ENCODE data around the gene AOX1. TPM values are rescaled to one million over a fixed set of nuclear protein-coding genes. Genes with fewer than 3 reads are reported as not detected.

Gene AOX1
- total and polyA plus RNA-seq, 2 of the 8 experiments (the other 6 are each of a cell fraction or from before 2014, with no cell fraction given) = 5.6 to 8.3 TPM

DNA sequence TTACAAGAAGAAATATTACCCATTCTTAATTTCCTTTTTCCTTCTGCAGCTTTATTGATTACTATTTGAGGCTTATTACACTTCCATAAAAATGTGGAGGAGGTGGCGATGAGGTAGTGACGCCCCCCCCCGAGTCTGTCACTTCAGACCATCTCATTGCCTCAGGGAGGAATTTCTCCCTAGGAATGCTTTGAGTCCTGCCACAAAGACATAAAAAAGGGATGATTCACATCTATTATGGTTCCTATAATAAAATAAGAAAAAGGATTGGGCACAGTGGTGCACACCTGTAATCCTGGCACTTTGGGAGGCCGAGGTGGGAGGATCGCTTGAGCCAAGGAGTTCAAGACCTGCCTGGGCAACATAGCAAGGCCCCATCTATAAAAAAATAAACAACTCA, 93.7 kb downstream of the AOX1 start:
- Histone ChIP-seq H2AFZ (ENCODE audit: low read length) (no peak overlapping the region), H4K8ac (ENCODE audit: extremely low read depth, insufficient read depth, low read length) (no peak overlapping the region), H3K4me2 (ENCODE audit: insufficient read depth in 1 of 2, low read depth in 2 of 2, low read length in 2 of 2) (no peak overlapping the region), H3K9ac (replicated peaks in 1 of 4; ENCODE audit: extremely low read depth in 1 of 4, low read depth in 3 of 4, low read length in 3 of 4) (no peak overlapping the region), H4K20me1 (replicated peaks in 1 of 2; ENCODE audit: control insufficient read depth in 1 of 2, insufficient read depth in 2 of 2, low read length in 2 of 2) (no peaks in the 10 kb centered on the region), H3K27ac (ENCODE audit: low read depth, low read length) (no peak overlapping the region), H3K56ac (replicated peaks; ENCODE audit: insufficient read length, low read depth, low read length) (no peak overlapping the region), H2BK20ac (ENCODE audit: low read length) (no peak overlapping the region), H3K4ac (replicated peaks; ENCODE audit: insufficient read length, low read depth, low read length) (no peak overlapping the region), H2BK5ac (ENCODE audit: low read depth, low read length) (no peak overlapping the region), H3K36me3 (ENCODE audit: control insufficient read depth in 2 of 4, insufficient read depth in 4 of 4, low read length in 3 of 4) (no peaks in the 10 kb centered on the region), H2AK5ac (ENCODE audit: low read depth, low read length) (no peak overlapping the region), H2BK15ac (ENCODE audit: low read length) (no peak overlapping the region), H3K14ac (ENCODE audit: insufficient read length) (no peak overlapping the region), H2BK120ac (replicated peaks; ENCODE audit: low read depth, low read length) (no peak overlapping the region), H3K4me1 (replicated peaks in 1 of 4; ENCODE audit: control insufficient read depth in 3 of 4, insufficient read depth in 4 of 4, low read length in 3 of 4) (no peaks in the 10 kb centered on the region), H3K23me2 (ENCODE audit: low read depth, low read length) (no peaks in the 10 kb centered on the region), H3K79me1 (ENCODE audit: low read depth, low read length) (no peaks in the 10 kb centered on the region), H3K18ac (ENCODE audit: extremely low read depth, low read length) (no peak overlapping the region), H2BK12ac (ENCODE audit: low read depth, low read length) (no peak overlapping the region), H4K91ac (replicated peaks; ENCODE audit: insufficient read length, low read length) (no peak overlapping the region), H3K23ac (ENCODE audit: insufficient read length) (no peak overlapping the region), H3K79me2 (ENCODE audit: control insufficient read depth in 1 of 2, insufficient read depth in 2 of 2, low read length in 2 of 2) (no peaks in the 10 kb centered on the region), H3K4me3 (ENCODE audit: extremely low read depth in 1 of 4, insufficient read depth in 2 of 4, low read depth in 3 of 4, low read length in 4 of 4) (no peak overlapping the region), H3K9me3 (ENCODE audit: insufficient read depth in 2 of 2, low read depth in 1 of 2, low read length in 1 of 2) (no peaks in the 10 kb centered on the region; a peak in 1 of 4 replicates), H3K27me3 (replicated peaks in 1 of 4; ENCODE audit: control insufficient read depth in 3 of 4, extremely low read depth in 1 of 4, insufficient read depth in 3 of 4, low read length in 3 of 4) (no peaks in the 10 kb centered on the region), H4K5ac (ENCODE audit: insufficient read length, low read depth, low read length) (no peak overlapping the region)
- ChIA-PET CTCF (ENCODE audit: partially characterized antibody) (interaction anchor here (0.7 to 2.0 kb wide), 3 partner anchors 26 to 134 kb away, joined by 3 to 5 read pairs (median 3); no protein-coding TSS in a partner anchor), POLR2A (ENCODE audit: partially characterized antibody) (no interaction called here)
- DNase-seq (ENCODE audit: low read depth in 1 of 2, low spot score in 2 of 2) = no peak
- FAIRE-seq = no peak
- 95% methylated on average over 5 of the region's 5 CpGs; no CpG with 5 or more reads in 1 of the 2 experiments for WGBS, 2 experiments (ENCODE audit: extremely low coverage in 1 of 2, insufficient coverage in 1 of 2, insufficient read length in 1 of 2, insufficient replicate concordance in 2 of 2, low coverage in 1 of 2, low lambda C conversion rate in 2 of 2, missing lambda C conversion rate in 1 of 2)
- no peak for TF ChIP-seq BACH1 (IDR thresholded peaks at IDR 0.05; ENCODE audit: low read length)
- TF ChIP-seq CHD2 (IDR thresholded peaks at IDR 0.05; ENCODE audit: low read length) = no peak
